Measurements from ENCODE around the gene RETREG1. TPM values are rescaled to one million over a fixed set of nuclear protein-coding genes. Genes with fewer than 3 reads are reported as not detected.
A peak's percentile ranks its signal among the peaks of the same experiment; 100 is the strongest.

RETREG1 gene
- total RNA-seq, 4 donors from 2014 or later = 29.1 to 58.8 (median 43.3) TPM

- DNase-seq (ENCODE audit: low spot score in 2 of 2) = no peak
- H3K4me3 ChIP-seq (ENCODE audit: low read depth, poor library complexity, severe bottlenecking) = peak overlapping the region; percentile 83
- intact Hi-C loops (cut with DNase I; ENCODE audit: low total_unique reads) = no loop called here
- WGBS, 2 donors = 6 to 8% methylated on average over 34 to 36 of the region's 40 CpGs
- TF ChIP-seq POLR2A (IDR thresholded peaks at IDR 0.05) (no peak), CTCF (IDR thresholded peaks at IDR 0.05) (no peak)
These were observed 151.9 kb downstream of the RETREG1 start for GRCh38 chr5:16464664-16465543.

DNA sequence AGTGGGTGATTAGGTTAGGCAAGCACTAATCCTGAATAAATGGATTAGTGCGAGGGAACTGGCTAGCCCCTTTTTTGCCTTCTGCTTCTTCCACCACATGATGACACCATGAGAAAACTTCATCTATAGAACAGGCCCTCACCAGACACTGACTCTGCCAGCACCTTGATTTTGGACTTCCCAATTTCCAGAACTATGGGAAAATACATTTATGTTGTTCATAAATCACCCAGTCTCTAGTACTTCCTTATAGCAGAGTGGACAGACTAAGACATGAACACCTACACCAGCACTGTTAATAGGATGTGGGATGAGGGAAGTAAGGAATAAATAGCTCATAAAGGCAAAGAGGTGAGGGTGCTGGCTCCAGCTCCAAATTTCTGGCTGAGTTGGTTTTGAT, 152.6 kb downstream of the RETREG1 start:
- no peak overlapping the region for H3K4me3 ChIP-seq (ENCODE audit: low read depth, poor library complexity, severe bottlenecking)
- no peak for TF ChIP-seq CTCF (IDR thresholded peaks at IDR 0.05)
- TF ChIP-seq POLR2A (IDR thresholded peaks at IDR 0.05) = no peak
- intact Hi-C loops (cut with DNase I; ENCODE audit: low total_unique reads) = no loop called here
- 79 to 84% methylated on average over 1 of the region's 1 CpG for WGBS, 2 donors
- no peak for DNase-seq (ENCODE audit: low spot score in 2 of 2)

DNA sequence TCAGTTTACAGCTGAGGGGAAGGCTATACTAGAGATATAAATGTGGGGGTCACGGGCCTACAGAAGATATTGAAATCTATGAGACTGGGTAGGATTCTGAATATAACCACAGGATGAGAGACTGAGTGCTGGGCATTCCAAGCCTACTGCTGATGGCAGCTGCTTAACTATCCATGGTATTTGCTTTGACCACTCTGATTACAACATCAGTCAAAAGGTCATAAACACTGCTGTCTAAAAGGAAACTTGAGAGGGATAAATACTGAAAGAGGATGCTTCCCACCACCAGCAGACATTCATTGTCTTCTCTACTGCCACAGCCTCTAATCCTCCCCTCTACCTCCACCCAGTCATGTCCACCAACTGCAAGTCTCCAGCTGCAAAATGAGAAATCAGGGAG, 155.0 kb downstream of the RETREG1 start:
- DNase-seq (ENCODE audit: low spot score in 2 of 2) = no peak
- no peak overlapping the region for H3K4me3 ChIP-seq (ENCODE audit: low read depth, poor library complexity, severe bottlenecking)
- WGBS, 2 donors = 93 to 94% methylated on average over 1 of the region's 1 CpG
- TF ChIP-seq POLR2A (IDR thresholded peaks at IDR 0.05) (no peak), CTCF (IDR thresholded peaks at IDR 0.05) (no peak)
- intact Hi-C loops (cut with DNase I; ENCODE audit: low total_unique reads) = no loop called here

GRCh38 chr5:16461026-16461425, 155.8 kb downstream of the RETREG1 start:
- TF ChIP-seq POLR2A (IDR thresholded peaks at IDR 0.05) (no peak), CTCF (IDR thresholded peaks at IDR 0.05) (no peak)
- no peak for DNase-seq (ENCODE audit: low spot score in 2 of 2)
- no peak overlapping the region for H3K4me3 ChIP-seq (ENCODE audit: low read depth, poor library complexity, severe bottlenecking)
- intact Hi-C loops (cut with DNase I; ENCODE audit: low total_unique reads) = no loop called here
- 81 to 97% methylated on average over 1 of the region's 1 CpG for WGBS, 2 donors

GRCh38 chr5:16459451-16459850, 157.3 kb downstream of the RETREG1 start:
- no peak overlapping the region for H3K4me3 ChIP-seq (ENCODE audit: low read depth, poor library complexity, severe bottlenecking)
- DNase-seq (ENCODE audit: low spot score in 2 of 2) = no peak
- intact Hi-C loops (cut with DNase I; ENCODE audit: low total_unique reads) = no loop called here
- TF ChIP-seq POLR2A (IDR thresholded peaks at IDR 0.05) = no peak

- 67% methylated on average over 1 of the region's 1 CpG for WGBS, 2 donors
- H3K4me3 ChIP-seq (ENCODE audit: low read depth, poor library complexity, severe bottlenecking) = no peak overlapping the region
- intact Hi-C loops (cut with DNase I; ENCODE audit: low total_unique reads) = no loop called here
- no peak for DNase-seq (ENCODE audit: low spot score in 2 of 2)
- TF ChIP-seq POLR2A (IDR thresholded peaks at IDR 0.05) (no peak), CTCF (IDR thresholded peaks at IDR 0.05) (no peak)
These were observed 158.9 kb downstream of the RETREG1 start for GRCh38 chr5:16457853-16458252.

Measured in lower leg skin (tissue), 4 donors.